HG03108 (cell line): Measurements from ENCODE around the gene TSR1.

Source experiments
- ATAC-seq: cut with Tn5 transposase; IDR thresholded peaks from one replicate; pipeline ENCODE4 v1.9.1; 2021; ENCODE audit warnings: moderate library complexity; ENCODE audit not compliant: unreplicated experiment

Gene TSR1

DNA sequence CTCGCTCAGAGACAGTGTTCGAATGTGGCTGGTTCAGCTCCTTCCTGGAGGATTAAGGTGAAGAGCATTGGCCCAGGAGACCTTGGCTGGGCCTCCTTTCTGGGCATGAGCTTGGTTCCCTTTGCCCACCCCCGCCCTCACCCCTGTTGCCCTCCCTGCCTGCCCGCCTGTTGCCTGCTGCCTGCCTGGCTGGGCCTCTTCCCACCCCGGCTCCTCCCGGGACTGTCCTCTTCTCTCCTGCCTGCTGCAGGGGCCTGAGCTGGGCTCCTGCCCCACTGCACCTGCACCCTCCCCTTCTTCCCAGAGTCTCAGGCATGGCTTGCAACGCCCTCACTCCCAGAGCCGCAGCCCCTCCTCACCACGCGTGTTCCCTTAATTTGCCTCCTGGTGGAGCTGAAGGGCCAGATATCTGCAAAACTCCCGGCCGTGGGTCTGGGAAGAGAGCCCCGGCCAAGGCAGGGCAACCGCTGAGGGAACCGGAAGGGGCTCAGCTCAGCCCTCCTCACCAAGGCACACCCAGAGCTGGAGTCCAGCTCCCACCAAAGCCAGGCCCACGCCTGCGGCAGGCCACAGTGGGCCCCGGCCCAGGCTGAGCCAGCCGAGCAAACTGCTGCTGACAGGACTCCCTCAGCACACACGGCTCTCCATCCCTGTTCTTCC is 33.4 kb upstream of the TSR1 start:
- no peak for ATAC-seq

DNA sequence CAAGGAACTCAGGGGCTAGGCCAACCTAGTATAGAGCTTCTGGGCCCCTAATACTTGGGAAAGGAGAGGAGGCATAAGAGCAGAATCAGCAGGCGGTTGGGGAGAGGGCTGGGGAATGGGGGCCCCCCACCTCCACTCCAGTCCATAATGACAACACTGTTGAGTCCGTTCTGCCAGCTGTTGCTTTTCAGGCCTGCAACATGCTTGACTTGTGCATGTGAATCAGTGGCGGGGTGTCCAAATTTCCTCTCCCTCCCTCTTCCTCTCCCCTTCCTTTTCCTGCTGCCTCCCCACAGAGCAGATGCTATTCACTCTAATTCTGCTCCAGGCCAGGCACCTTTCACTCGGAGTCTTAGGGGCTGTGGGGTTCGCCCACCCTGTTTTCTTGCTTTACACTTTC is 32.8 kb upstream of the TSR1 start:
- ATAC-seq: no peak

DNA sequence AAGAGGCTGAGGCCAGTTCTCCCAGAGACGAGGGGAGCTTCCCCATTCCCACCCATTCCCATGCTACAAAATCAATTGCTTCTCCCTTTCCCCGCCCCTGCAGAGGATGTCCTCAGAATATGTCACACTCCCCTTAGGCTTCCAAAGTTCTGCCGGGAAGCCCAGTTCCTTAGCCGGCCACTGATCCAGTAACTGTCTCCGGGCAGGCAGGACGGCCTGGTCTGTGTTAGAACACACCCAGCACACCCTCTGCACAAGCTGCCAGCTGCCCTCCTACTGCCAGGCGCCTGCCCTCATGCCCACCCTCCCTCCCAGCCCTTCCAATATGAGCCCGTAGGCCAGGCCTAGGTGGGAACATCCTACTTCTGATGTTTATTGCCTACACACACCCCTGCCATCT is 32.1 kb upstream of the TSR1 start:
- ATAC-seq: no peak

DNA sequence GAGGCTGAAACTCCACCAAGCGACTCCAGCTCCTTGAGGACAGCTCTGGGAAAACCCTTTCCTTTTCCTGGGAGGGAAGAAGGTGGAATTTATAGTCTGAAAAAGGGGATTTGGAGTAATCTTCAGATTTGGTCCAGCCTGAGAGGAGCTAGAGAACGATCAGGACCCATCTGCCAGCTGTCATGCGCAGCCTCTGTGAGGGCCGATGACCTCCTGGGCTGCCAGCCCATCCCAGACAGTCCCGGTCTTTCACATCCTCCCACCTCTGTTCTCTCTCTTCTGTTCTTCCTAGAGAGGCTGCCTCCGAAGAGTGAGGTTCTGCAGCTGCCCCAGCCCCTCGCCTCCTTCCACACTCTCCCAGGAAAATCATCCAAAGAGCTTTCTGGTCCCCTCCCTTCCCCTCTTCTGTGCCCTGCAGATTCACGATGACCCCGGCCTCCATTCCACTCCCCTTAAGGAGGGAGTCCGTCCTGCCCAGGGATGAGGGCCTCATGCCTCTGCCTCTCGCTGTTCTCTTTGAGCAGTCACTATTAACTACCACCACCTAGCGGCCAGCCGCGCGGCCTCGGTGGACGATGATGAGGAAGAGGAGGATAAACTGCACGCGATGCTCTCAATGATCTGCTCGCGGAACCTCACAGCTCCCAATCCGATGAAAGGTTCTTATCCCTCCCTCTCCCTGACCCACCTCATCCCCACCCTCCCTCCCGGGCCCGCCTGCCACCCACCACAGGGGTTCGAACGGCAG is 30.7 kb upstream of the TSR1 start:
- no peak for ATAC-seq

DNA sequence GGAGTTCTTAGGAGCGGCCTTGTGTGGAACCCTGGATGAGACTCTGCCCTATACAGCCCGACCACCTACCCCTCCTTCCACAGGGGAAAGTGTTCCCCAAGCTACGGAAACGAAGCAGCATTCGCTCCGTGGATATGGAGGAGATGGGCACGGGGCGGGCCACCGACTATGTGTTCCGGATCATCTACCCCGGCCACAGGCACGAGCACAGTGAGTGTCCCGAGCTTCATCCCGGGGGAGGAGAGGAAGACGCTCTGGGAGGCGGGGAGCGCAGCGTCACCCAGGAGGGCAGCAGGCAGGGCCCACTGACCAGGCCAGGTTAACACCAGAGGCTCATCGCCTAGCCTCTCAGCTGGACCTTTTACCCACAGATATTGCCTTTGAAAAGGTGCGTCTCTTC is 28.9 kb upstream of the TSR1 start:
- no peak for ATAC-seq

DNA sequence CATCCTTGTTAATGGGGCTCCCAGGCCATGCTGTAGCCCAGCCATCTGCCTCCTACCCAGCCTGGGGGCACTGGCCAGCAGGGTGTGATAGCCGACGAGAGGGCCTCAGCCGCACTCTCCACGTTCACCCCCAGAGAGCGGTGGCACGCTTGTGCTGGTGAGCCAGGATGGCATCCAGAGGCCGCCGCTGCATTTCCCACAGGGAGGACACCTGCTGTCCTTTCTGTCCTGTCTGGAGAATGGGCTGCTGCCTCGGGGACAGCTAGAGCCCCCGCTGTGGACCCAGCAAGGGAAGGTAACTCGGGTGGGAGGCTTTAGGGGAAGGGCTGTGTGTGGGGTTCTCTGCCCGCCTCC is 28.5 kb upstream of the TSR1 start:
- no peak for ATAC-seq

DNA sequence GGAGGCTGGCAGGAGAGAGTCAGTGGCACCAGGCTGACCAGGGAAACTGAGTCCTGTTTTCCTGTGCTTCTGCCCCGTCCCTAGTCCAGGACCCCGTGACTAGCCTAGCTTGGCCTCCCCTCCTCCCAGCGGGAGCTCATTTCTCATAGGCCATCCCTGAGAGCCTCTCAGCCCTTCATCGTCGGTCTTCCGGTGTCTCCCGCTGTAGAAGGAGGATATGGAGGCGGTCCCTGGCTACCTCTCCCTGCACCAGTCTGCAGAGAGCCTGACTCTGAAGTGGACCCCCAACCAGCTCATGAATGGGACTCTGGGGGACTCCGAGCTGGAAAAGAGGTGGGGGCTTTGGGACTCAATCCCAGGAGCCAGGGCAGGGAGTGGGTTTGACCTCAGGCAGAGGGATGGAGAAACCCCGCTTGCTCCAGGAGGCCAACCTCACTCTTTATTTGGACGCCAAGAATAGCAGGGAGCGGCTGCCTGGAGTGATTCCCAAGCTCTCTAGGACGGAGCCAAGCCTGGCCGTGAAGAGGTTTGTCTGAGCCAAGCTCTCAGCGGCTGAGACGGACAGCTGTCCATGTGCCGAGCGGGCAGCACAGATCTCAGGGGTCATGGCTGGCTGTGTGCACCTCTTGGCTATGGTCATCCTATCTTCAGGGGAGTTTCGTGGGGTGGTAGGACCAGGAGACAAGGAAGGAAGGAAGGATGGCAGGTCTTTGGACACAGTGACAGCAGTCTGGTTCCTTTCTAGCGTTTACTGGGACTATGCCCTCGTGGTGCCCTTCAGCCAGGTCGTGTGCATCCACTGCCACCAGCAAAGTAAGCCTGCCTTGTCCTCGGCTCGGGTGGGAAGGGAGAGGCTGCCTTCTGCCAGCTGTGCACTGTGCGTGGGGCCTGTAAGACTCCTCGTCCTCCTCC is 27.9 kb upstream of the TSR1 start:
- no peak for ATAC-seq

DNA sequence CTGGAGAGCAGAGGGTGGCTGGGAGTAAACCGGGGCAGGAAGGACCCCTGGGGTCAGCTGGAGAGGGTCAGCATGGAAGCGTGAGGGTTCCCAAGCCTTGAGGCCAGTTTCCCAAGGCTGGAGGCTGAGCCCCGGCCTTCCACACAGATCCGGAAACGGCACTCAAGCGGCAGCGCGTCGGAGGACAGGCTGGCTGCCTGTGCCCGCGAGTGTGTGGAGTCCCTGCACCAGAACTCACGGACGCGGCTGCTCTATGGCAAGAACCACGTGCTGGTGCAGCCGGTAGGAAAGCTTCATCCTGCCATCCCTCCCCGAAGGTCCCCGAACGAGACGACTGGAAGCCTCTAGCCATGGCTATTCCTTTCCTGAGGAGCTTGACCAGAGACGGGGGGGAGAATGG is 27.1 kb upstream of the TSR1 start:
- ATAC-seq: no peak

DNA sequence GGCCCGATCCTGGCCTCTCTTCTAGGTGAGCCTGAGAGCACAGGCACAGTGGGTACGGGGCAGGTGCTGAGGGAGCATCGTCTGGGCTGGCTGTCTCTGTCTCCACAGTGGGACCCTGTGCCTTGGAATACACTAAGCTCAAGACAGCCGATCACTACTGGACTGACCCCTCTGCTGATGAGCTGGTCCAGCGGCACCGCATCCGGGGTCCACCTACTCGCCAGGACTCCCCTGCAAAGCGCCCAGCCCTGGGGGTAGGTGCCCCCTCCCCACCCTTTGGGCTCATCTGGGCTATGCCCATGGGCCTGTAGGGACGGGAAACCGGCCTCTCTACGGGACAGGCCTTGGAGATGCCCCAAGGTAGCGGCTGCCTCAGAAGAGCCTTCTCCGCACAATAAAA is 26.6 kb upstream of the TSR1 start:
- ATAC-seq: no peak

DNA sequence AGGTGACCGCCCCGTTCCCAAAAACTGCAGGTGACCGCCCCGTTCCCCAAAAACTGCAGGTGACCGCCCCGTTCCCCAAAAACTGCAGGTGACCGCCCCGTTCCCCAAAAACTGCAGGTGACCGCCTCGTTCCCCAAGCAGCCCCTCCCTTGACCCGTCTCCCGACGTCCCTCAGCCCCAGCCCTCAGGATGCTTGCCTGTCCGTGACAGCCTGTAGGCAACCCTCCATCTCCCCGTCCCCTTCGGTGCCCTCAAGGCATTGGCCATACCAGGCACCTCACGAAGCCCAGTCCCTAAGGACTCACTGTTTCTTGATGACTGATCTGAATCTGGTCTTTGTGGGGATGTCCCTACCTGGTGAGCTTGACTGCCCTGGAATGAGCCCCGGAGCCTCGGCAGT is 26.2 kb upstream of the TSR1 start:
- no peak for ATAC-seq

DNA sequence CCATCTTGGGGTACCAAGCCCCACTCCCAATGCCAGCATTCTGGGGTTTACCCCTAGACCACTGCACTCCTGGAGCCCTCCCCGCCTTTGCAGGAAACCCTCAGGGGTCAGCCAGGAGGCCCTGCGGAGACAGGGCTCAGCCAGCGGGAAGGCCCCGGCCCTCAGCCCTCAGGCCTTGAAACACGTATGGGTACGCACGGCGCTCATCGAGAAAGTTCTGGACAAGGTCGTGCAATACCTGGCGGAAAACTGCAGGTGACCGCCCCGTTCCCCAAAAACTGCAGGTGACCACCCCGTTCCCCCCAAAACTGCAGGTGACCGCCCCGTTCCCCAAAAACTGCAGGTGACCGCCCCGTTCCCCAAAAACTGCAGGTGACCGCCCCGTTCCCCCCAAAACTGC is 25.8 kb upstream of the TSR1 start:
- ATAC-seq: no peak

DNA sequence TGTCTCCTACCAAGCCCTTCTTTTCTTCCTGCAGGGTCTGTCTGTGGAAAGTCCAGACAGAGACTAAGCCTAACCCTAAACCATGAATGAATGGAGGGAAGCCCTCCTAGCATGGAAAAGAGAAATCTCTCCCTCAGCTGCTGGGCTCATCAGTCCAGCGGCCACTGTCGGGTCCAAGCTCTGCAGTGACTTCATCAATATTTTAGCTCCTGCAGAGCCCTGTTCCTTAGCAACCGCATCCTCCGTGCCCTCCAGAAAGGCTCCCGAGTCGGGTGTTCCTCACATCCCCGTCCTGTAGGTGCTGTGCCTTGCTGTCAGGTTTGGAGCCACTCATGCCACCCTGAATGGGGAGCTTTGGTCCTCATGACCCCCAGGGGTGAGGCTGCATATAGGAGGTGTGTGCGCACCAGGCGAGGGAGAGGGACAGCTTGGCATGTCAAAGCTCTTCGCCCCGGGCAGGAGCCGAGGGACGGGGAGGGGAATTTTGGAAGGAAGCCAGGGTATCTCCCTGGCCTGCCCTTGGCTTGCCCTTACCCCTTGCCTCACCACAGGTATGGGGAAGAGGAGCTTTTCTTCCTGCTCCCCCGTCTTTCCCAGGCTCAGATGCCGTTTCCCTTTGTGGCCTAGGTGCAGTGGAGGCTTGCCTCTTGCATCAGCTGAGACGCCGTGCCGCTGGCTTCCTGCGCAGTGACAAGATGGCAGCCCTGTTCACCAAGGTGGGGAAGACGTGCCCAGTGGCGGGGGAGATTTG is 24.9 kb upstream of the TSR1 start:
- no peak for ATAC-seq

DNA sequence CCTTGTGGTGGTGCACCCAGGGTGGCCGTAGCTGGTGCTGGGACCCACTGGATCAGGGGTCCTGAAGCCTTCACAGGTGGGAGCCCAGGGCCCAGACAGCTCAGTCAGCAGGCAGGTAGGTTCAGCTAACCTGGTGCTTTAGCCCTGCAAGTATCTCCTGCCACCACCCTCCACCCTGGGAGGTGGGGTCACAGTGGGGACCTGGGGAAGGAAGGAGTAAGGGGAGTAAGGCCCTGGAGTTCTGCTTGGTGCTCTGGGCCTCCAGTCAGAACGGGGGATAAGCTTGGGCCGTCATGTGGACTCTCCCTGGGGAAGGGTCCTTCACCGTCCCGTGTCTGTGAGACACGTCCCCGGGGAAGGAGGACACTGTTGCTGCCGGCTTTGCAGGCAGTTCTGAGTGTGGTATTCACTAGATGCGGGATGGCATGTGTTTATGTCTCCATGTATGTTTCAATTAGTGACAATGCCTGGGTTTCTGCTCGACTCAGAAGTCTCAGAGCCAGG is 21.7 kb upstream of the TSR1 start:
- ATAC-seq: no peak

DNA sequence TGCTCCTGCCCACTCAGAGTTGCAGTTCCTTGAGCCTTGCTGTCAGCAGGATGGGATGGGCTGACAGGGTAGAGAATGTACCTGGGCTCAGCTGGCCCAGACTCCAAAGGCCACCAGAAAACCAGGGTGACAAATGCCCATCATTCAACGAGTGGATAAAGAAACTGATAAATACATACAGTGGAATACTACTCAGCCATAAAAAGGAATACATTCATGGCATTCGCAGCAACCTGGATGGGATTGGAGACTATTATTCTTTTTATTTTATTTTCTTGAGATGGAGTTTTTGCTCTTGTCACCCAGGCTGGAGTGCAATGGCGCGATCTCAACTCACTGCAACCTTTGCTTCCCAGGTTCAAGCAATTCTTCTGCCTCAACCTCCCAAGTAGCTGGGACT is 21.0 kb upstream of the TSR1 start:
- no peak for ATAC-seq

DNA sequence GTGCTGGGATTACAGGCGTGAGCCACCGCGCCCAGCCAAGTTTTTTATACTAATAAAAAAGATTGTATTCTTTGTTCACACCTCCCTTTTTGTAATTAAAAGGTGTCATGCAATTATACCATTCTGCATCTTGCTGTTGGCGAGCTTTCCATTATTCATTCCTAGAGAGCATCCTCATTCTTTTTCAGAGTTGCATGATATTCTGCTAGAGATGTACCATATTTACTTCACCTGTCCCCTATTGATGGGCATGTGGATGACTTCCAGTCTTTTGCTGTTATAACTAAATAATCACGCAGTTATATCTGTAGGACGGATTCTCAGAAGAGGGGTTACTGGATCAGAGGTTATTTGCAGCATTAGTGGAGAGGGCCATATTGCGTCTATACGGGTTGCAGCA is 18.1 kb upstream of the TSR1 start:
- ATAC-seq: no peak

DNA sequence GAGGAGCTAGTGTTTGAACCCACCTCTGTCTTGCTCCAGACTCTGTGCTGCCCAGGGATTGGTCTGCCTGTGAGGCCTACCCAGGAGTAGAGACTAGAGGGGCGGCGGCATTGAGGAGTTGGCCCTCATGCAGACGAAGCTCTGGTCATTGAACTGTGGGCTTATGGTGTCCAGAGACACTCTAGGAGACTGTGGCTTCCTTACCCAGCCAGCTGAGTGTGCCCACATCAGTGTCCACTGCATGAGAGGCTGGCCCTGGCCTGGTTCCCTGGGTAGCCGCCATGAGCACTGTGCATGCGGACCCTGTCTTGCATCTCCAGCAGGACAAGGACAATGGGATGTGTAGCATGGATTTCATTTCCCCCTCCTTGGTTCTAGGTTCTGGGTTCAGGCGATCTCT is 15.0 kb upstream of the TSR1 start:
- ATAC-seq: no peak

DNA sequence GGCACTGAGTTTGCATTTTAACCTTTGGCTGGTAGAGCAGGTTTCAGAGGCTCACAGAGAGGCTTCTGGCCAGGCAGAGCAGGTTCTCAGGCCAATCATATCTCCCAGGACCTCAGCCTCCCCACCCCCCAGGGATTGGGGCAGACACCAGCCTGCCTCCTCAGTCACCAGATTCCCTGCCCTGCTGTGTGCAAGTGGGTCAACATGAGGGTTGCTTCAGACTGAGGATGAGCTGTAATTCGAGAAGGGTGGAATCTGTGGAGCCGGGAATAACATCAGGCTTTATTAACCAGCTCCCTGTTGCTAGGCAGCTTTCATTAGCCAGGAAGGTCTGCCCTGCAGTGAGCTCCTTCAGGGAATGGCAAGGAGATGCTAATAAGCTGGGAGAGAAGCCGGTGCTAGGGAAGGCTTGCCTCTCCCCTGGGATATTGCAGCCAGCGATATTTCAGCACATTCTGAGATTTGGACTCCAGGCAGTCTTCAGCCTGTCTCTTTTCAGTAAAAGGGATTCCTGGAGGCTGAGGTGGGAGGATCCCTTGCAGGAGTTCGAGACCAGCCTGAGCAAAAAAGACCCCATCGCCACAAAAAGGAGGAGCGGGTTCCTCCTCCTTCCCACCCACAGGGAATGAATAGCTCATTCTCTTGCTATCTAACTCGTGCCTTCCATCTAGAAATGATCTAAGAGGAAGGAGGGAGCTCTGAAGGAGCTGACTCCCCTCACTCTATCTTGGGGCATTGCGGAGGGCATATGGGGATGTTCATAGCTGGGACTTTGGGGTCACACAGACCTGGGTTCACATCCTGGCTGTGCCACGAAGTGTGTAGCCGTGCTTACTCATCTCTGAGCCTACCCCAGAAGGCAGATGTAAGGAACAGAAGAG is 11.8 kb upstream of the TSR1 start:
- ATAC-seq: no peak

DNA sequence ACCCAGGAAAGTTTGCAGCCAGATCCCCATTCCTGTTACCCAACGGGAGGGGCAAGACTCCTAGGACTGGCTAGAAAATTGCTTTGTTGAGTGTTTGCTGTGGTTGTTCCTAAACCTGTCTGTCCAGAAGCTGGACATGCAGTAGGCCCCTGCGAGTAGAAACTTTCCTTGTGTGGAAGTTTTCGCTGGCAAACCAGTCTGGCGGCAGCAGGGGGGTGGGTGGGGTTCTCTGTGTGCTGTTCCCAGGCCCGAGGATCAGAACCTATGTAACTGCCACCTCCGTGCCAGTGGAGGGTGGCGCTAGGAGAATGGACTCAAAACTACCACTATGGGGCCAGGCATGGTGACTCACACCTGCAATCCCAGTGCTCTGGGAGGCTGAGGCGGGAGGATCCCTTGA is 10.2 kb upstream of the TSR1 start:
- no peak for ATAC-seq

DNA sequence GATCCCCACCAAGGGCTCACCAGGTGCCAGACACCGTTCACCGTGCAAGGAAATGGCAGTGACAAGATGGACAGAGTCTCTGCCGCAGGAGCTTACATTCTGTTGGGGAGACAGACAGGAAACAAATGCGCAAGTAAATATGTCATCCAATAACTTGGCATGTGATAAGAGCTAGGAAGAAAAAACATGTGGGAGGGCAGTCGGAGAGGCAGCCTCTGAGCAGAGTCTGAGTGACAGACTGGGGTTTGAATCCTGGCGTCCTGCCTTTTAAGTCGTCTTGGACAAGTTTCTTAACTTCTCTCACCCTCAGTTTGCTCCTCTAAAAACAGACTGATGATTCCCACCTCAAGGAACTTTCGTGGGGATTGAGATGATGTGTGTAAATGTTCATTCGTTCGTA is 8.3 kb upstream of the TSR1 start:
- no peak for ATAC-seq

DNA sequence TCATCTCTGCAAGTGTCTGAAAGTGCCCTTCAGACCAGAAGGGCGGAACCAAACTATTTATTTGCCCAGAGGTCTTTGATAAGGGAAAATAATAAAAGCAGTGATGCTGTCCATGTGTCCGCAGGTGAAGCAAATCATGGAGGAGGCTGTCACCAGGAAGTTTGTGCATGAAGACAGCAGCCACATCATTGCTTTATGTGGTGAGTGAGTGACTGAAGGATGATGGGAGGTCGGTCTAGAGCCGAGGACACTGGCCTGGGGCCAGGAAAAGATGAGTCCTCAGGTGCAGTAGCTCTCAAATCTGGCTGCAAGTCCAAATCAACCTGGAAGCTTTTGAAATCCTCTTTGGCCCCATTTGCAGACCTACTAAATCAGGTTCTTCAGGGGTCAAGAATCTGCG is 7.2 kb upstream of the TSR1 start:
- no peak for ATAC-seq
